HG03066 (cell line): ENCODE data around the gene ATP10A.
"Not testable (repeated sequence)": the region's sequence is repeated elsewhere in the genome, so short reads cannot be mapped to it uniquely, and the experiment has no call there.

ENCODE experiments used
- ATAC-seq: cut with Tn5 transposase; IDR thresholded peaks from one replicate; pipeline ENCODE4 v1.9.1; 2021; ENCODE audit warnings: low read depth; ENCODE audit not compliant: unreplicated experiment

ATP10A gene

GRCh38 chr15:25886498-25887140 is 23.5 kb upstream of the ATP10A start:
- no peak for ATAC-seq

- ATAC-seq = no peak
Observed at GRCh38 chr15:25884370-25884769, 21.2 kb upstream of the ATP10A start.

GRCh38 chr15:25883463-25884259 is 20.5 kb upstream of the ATP10A start:
- no peak for ATAC-seq

- no peak for ATAC-seq
Observed at GRCh38 chr15:25882466-25882865, 19.3 kb upstream of the ATP10A start.

- ATAC-seq = not testable (repeated sequence)
Observed at GRCh38 chr15:25880877-25881276, 17.8 kb upstream of the ATP10A start.

- no peak for ATAC-seq
Observed at GRCh38 chr15:25880411-25880810, 17.3 kb upstream of the ATP10A start.

- ATAC-seq = no peak
Observed at GRCh38 chr15:25879438-25879837, 16.3 kb upstream of the ATP10A start.

- no peak for ATAC-seq
Observed at GRCh38 chr15:25877681-25878080, 14.6 kb upstream of the ATP10A start.

- no peak for ATAC-seq
Observed at GRCh38 chr15:25876231-25877140, 13.4 kb upstream of the ATP10A start.

- no peak for ATAC-seq
Observed at GRCh38 chr15:25875566-25875965, 12.4 kb upstream of the ATP10A start.

GRCh38 chr15:25874379-25874778 is 11.3 kb upstream of the ATP10A start:
- no peak for ATAC-seq

GRCh38 chr15:25871403-25871802 is 8.3 kb upstream of the ATP10A start:
- no peak for ATAC-seq

- no peak for ATAC-seq
Observed at GRCh38 chr15:25870938-25871337, 7.8 kb upstream of the ATP10A start.

GRCh38 chr15:25869701-25870100 is 6.6 kb upstream of the ATP10A start:
- no peak for ATAC-seq

- no peak for ATAC-seq
Observed at GRCh38 chr15:25866874-25867273, 3.7 kb upstream of the ATP10A start.

GRCh38 chr15:25866251-25866650 is 3.1 kb upstream of the ATP10A start:
- ATAC-seq = no peak

GRCh38 chr15:25864966-25865365 is 1.8 kb upstream of the ATP10A start:
- ATAC-seq = no peak

GRCh38 chr15:25863968-25864580 is 947 bp upstream of the ATP10A start:
- ATAC-seq = no peak

- no peak for ATAC-seq
Observed at GRCh38 chr15:25862472-25863110, 536 bp downstream of the ATP10A start.

- ATAC-seq = no peak
Observed at GRCh38 chr15:25862071-25862471, 1.1 kb downstream of the ATP10A start.
